Brain microvascular endothelial cell (primary cell): ENCODE results near the gene ZNF497.

Experiments used
- DNase-seq: peaks from one replicate; pipeline ENCODE4 v3.0.0-alpha.2; 2020
- H3K27ac ChIP-seq: fragments of 250-450 bp; sonication (Bioruptor Pico); 2 replicates; pipeline ENCODE4 v1.5.1; 2020; ENCODE audit warnings: mild to moderate bottlenecking, moderate library complexity
- H3K27me3 ChIP-seq: fragments of 250-450 bp; sonication (Bioruptor Pico); replicated peaks from 2 replicates; pipeline ENCODE4 v1.5.1; 2020; ENCODE audit warnings: mild to moderate bottlenecking
- H3K36me3 ChIP-seq: fragments of 250-450 bp; sonication (Bioruptor Pico); replicated peaks from 2 replicates; pipeline ENCODE4 v1.5.1; 2020; ENCODE audit warnings: mild to moderate bottlenecking
- H3K4me3 ChIP-seq: 2 replicates; pipeline ENCODE4 v1.5.1; 2011; ENCODE audit warnings: low read depth, mild to moderate bottlenecking, control low read depth, low read length, moderate library complexity
- in situ Hi-C: cut with HindIII; loops from 2 replicates; pipeline ENCODE4 v1.10.0; 2017; ENCODE audit warnings: low sequenced_read_pairs, low pct_ligation_motif_present
- TF ChIP-seq, protein P1 (sequence below): IDR thresholded peaks from 2 replicates; pipeline ENCODE4 v1.5.1; 2011; ENCODE audit warnings: low read depth, mild to moderate bottlenecking, moderate library complexity, low read length, control low read depth, inconsistent platforms; ENCODE audit errors: missing control alignments

The ZNF497 gene

DNA sequence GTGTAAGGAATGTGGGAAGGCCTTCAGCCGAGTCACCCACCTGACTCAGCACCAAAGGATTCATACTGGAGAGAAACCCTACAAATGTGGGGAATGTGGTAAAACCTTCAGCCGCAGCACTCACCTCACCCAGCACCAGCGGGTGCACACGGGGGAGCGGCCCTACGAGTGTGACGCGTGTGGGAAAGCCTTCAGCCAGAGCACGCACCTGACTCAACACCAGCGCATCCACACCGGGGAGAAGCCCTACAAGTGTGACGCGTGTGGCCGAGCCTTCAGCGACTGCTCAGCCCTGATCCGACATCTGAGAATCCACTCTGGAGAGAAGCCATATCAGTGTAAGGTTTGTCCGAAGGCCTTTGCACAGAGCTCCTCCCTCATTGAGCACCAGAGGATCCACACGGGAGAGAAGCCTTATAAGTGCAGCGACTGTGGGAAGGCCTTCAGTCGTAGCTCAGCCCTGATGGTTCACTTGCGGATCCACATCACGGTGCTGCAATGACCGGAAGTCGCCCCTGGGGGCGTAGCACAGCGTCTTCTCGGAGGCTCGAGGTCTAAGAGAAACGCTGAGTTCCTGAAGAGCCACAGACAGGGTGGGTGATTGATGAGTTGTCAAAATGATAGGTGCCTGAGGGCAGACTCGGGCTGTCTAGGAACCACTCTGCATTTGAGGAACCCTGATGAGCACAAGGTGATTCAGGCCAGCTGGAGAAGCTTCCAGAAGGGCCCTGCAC is 23.6 kb downstream of the ZNF497 start:
- no peaks in the 10 kb centered on the region for H3K27me3 ChIP-seq
- in situ Hi-C loops = no loop called here
- H3K4me3 ChIP-seq = no peak overlapping the region
- no peak for DNase-seq
- TF ChIP-seq, protein P1, sequence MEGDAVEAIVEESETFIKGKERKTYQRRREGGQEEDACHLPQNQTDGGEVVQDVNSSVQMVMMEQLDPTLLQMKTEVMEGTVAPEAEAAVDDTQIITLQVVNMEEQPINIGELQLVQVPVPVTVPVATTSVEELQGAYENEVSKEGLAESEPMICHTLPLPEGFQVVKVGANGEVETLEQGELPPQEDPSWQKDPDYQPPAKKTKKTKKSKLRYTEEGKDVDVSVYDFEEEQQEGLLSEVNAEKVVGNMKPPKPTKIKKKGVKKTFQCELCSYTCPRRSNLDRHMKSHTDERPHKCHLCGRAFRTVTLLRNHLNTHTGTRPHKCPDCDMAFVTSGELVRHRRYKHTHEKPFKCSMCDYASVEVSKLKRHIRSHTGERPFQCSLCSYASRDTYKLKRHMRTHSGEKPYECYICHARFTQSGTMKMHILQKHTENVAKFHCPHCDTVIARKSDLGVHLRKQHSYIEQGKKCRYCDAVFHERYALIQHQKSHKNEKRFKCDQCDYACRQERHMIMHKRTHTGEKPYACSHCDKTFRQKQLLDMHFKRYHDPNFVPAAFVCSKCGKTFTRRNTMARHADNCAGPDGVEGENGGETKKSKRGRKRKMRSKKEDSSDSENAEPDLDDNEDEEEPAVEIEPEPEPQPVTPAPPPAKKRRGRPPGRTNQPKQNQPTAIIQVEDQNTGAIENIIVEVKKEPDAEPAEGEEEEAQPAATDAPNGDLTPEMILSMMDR = no peak
- H3K36me3 ChIP-seq = peaks cover 34% of the 10 kb centered on the region
- no peak overlapping the region for H3K27ac ChIP-seq

DNA sequence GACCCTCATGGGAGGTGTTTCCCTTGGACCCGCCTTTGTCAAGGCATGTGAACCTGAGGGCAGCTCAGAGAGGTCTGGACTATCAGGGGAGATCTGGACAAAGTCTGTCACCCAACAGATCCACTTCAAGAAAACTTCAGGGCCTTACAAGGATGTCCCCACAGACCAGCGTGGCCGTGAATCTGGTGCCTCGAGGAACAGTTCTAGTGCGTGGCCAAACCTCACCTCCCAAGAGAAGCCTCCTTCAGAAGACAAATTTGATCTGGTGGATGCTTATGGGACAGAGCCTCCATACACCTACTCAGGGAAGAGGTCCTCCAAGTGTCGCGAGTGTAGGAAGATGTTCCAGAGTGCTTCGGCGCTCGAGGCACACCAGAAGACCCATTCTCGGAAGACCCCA is 24.2 kb downstream of the ZNF497 start:
- H3K36me3 ChIP-seq = peaks cover 34% of the 10 kb centered on the region
- in situ Hi-C loops = no loop called here

DNA sequence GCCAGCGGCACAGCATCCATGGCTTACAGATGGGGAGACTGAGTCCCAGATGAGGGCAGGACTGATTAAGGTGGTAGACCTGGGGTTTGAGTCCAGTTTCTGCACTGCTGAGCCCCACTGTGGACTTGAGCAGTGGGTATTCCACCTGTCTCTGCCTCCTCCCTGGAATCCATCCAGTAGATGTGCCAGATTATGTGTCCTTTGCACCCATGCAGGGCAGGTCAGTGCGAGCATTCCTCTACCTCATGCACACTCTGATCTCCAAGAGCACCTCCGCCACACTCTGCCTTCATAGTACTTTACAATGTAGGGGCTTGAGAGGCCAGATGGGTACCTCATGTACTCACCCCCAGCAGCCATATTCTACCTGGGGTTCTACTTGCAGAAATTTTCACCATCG is 25.7 kb downstream of the ZNF497 start:
- DNase-seq = no peak
- Histone ChIP-seq H3K36me3 (peaks cover 34% of the 10 kb centered on the region), H3K27ac (no peak overlapping the region), H3K4me3 (no peak overlapping the region), H3K27me3 (no peaks in the 10 kb centered on the region)
- in situ Hi-C loops = no loop called here
- TF ChIP-seq, protein P1 = no peak

More for the DNA sequence above, 24.2 kb downstream of the ZNF497 start:
- Histone ChIP-seq H3K4me3 (no peak overlapping the region), H3K27ac (no peak overlapping the region), H3K27me3 (no peaks in the 10 kb centered on the region)
- no peak for DNase-seq
- TF ChIP-seq, protein P1 = no peak

DNA sequence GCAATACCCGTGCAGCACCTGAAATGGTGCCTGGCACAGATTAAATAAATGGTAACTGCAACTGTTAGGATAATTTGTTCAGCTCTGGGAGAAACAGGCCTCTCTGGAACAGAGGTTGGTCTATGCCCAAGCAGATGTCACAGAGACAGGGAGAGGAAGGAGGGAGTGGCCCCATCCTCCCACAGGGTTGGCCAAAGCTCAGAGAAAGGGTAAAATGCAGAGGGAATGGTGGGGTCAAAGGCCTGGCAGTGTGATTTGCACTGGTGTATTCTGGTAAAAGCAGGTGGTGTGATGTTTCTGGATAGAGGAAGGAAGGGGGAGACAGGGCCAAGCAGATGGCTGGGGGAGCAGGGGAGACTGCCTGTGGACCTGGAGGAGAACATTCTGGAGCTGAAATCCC is 26.3 kb downstream of the ZNF497 start:
- no peak overlapping the region for H3K4me3 ChIP-seq
- TF ChIP-seq, protein P1 = no peak
- H3K27me3 ChIP-seq = no peaks in the 10 kb centered on the region
- in situ Hi-C loops = no loop called here
- peaks cover 34% of the 10 kb centered on the region for H3K36me3 ChIP-seq
- DNase-seq = no peak
- H3K27ac ChIP-seq = no peak overlapping the region

DNA sequence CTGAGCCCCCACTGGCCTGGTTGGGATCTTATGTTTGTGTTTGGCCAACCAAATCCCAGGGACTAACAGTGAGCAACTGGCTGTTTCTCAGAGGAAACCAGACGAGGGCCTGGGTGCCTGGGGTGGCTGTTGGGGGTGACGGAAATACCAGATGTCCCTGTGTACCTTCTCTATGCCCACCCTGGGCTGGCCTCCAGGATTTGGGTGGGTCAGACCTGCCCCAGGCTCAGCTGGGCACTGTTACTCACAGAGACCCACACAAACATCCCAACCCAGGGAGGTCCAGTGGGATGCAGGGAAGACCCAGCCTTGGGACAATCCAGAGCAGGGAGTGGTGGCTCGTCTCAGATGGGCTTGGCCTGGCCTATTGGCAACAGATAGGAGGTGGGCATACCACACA is 26.9 kb downstream of the ZNF497 start:
- DNase-seq = no peak
- TF ChIP-seq, protein P1 = no peak
- Histone ChIP-seq H3K36me3 (peaks cover 34% of the 10 kb centered on the region), H3K27me3 (no peaks in the 10 kb centered on the region), H3K27ac (no peak overlapping the region), H3K4me3 (no peak overlapping the region)
- in situ Hi-C loops = no loop called here

DNA sequence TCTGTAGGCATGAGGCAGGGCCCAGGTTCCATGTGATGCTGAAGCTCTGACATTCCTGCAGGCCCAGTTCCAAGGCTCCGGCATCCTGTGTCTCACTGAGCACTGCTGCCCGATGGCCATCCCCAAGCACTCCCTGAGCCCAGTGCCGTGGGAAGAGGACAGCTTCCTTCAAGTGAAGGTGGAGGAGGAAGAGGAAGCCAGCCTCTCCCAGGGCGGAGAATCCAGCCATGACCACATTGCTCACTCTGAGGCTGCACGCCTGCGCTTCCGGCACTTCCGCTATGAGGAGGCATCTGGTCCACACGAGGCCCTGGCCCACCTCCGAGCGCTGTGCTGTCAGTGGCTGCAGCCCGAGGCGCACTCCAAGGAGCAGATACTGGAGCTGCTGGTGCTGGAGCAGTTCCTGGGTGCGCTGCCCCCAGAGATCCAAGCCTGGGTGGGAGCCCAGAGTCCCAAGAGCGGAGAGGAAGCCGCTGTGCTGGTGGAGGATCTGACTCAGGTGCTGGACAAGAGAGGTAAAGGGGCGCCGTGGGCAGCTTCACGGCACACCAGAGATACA is 27.8 kb downstream of the ZNF497 start:
- in situ Hi-C loops = no loop called here
- H3K27me3 ChIP-seq = no peaks in the 10 kb centered on the region
- TF ChIP-seq, protein P1 = no peak
- peaks cover 30% of the 10 kb centered on the region for H3K36me3 ChIP-seq
- no peak overlapping the region for H3K4me3 ChIP-seq
- no peak overlapping the region for H3K27ac ChIP-seq
- no peak for DNase-seq
